A673 (cell line): ENCODE data around the gene KBTBD2.

ENCODE experiments used
- CTCF ChIP-seq: fragments of 300-800, 200-600 bp; sonication (generic); conservative IDR thresholded peaks from 2 replicates; pipeline ENCODE4 v1.5.1; 2017; ENCODE audit warnings: low read depth, mild to moderate bottlenecking, antibody characterized with exemption, low read length, moderate library complexity, mixed read lengths
- EZH2 ChIP-seq: fragments of 200-600 bp; sonication (generic); IDR thresholded peaks from 2 replicates; pipeline ENCODE4 v1.6.1; 2017; ENCODE audit warnings: borderline replicate concordance, low read depth, mild to moderate bottlenecking, mixed read lengths, antibody characterized with exemption, low read length; ENCODE audit not compliant: poor library complexity, severe bottlenecking

DNA sequence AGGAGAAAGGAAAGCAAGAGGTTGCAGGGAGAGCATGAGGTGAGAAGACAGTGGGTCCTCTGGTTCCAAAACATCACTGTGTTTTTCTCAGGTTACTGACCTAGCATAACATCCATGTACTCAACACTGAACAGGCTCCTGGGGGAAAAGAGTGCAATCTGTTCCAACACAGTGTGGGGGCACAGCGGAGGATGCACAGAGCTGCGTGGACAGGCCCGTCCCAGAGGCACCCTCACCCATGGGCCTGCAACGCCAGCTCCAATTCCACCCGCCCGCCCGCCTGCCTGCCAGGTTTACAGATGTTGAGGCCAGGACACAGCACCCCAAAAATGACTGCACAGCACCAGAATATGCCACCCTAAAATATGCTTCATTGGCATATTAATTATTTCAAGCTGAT is 38.8 kb upstream of the KBTBD2 start:
- TF ChIP-seq CTCF (no peak), EZH2 (no peak)
